ENCODE results near the gene P2RY14. TPM values are rescaled to one million over a fixed set of nuclear protein-coding genes. Genes with fewer than 3 reads are reported as not detected.

P2RY14 gene
- total RNA-seq, 4 donors from 2014 or later: 5.8 to 21.2 (median 9.3) TPM

GRCh38 chr3:151309566-151309965 is 31.2 kb upstream of the P2RY14 start:
- TF ChIP-seq CTCF (IDR thresholded peaks at IDR 0.05; ENCODE audit: low read depth): no peak

- TF ChIP-seq CTCF (IDR thresholded peaks at IDR 0.05; ENCODE audit: low read depth): no peak
Observed at GRCh38 chr3:151307583-151308488, 29.5 kb upstream of the P2RY14 start.

GRCh38 chr3:151307131-151307530 is 28.8 kb upstream of the P2RY14 start:
- TF ChIP-seq CTCF (IDR thresholded peaks at IDR 0.05; ENCODE audit: low read depth): no peak

GRCh38 chr3:151306168-151306810 is 27.9 kb upstream of the P2RY14 start:
- TF ChIP-seq CTCF (IDR thresholded peaks at IDR 0.05; ENCODE audit: low read depth): no peak

- TF ChIP-seq CTCF (IDR thresholded peaks at IDR 0.05; ENCODE audit: low read depth): no peak
Observed at GRCh38 chr3:151305775-151306151, 27.4 kb upstream of the P2RY14 start.

GRCh38 chr3:151305060-151305774 is 26.9 kb upstream of the P2RY14 start:
- no peak for TF ChIP-seq CTCF (IDR thresholded peaks at IDR 0.05; ENCODE audit: low read depth)

GRCh38 chr3:151303751-151304150 is 25.4 kb upstream of the P2RY14 start:
- no peak for TF ChIP-seq CTCF (IDR thresholded peaks at IDR 0.05; ENCODE audit: low read depth)
